ENCODE data around the gene KRTAP10-2.

GRCh38 chr21:44511938-44512275, 39.4 kb downstream of the KRTAP10-2 start:
- TF ChIP-seq CTCF (conservative IDR thresholded peaks at IDR 0.05 in 1 of 2, IDR thresholded peaks at IDR 0.05 in 1 of 2; ENCODE audit: low read depth in 1 of 2, low read length in 2 of 2) (no peak), EZH2 (IDR thresholded peaks at IDR 0.05; ENCODE audit: low read length, missing control alignments) (no peak)

Data from fibroblast of lung (primary cell).